Breast epithelium (tissue), 4 donors: ENCODE data around the gene MTFMT. TPM values are rescaled to one million over a fixed set of nuclear protein-coding genes. Genes with fewer than 3 reads are reported as not detected.

Experiments used
- DNase-seq, 2 donors: peaks; one replicate each; pipeline ENCODE4 v3.0.0-alpha.2; 2019; ENCODE audit warnings: low spot score in 2 of 2
- H3K27ac ChIP-seq, 2 donors: fragments of 200-600 bp; sonication (generic) in 1 of 2; one replicate each; pipeline ENCODE4 v1.5.1; 2016 to 2019; ENCODE audit warnings: mild to moderate bottlenecking in 1 of 2
- H3K27me3 ChIP-seq, 2 donors: fragments of 200-600 bp; sonication (generic) in 1 of 2; one replicate each; pipeline versions ENCODE4 v1.5.1 to v1.6.0; 2017 to 2019; ENCODE audit warnings: control low read depth in 1 of 2, mild to moderate bottlenecking in 1 of 2
- H3K36me3 ChIP-seq: fragments of 200-600 bp; one replicate; pipeline ENCODE4 v1.5.1; 2019
- H3K4me1 ChIP-seq, 2 donors: fragments of 200-600 bp; sonication (generic); one replicate each; pipeline ENCODE4 v1.5.1; 2016 to 2019; ENCODE audit warnings: control low read depth in 1 of 2
- H3K4me3 ChIP-seq, 3 donors: fragments of 200-600 bp; sonication (generic); 1 replicate in 2 of 3; 2 replicates in 1 of 3; pipeline ENCODE4 v1.5.1; 2016 to 2019; ENCODE audit warnings: mild to moderate bottlenecking in 3 of 3, moderate library complexity in 2 of 3
- H3K9me3 ChIP-seq, 2 donors: fragments of 200-600 bp; sonication (generic) in 1 of 2; one replicate each; pipeline ENCODE4 v1.5.1; 2016 to 2019; ENCODE audit warnings: control low read depth in 1 of 2
- POLR2A ChIP-seq: fragments of 450-650 bp; IDR thresholded peaks from one replicate; pipeline ENCODE4 v1.6.1; 2016; ENCODE audit warnings: antibody characterized with exemption, mild to moderate bottlenecking, moderate library complexity
- POLR2AphosphoS5 ChIP-seq, 3 donors: sonication (generic); formaldehyde crosslinking; IDR thresholded peaks; one replicate each; pipeline ENCODE4 v1.6.1; 2017; ENCODE audit warnings: antibody characterized with exemption in 3 of 3
- intact Hi-C: fragments of 100-400 bp; cut with DNase I; formaldehyde crosslinking; loops from one replicate; pipeline ENCODE4 v1.15.1; 2023; ENCODE audit warnings: low total_unique reads
- total RNA-seq, 3 donors: library from RNA; depleted of rRNA; stranded (reverse); fragments of >200 nt; gene quantifications; one replicate each; pipeline ENCODE4 v1.1.0, GENCODE V29; 2016
- TF ChIP-seq, protein P1 (sequence below), 3 donors: fragments of 450-650 bp; IDR thresholded peaks; one replicate each; pipeline ENCODE4 v1.5.1; 2016 to 2017; ENCODE audit warnings: antibody characterized with exemption in 3 of 3, mild to moderate bottlenecking in 3 of 3, moderate library complexity in 3 of 3

Gene MTFMT
- total RNA-seq, 3 donors from 2014 or later: 23.7 to 28.5 (median 28.4) TPM

DNA sequence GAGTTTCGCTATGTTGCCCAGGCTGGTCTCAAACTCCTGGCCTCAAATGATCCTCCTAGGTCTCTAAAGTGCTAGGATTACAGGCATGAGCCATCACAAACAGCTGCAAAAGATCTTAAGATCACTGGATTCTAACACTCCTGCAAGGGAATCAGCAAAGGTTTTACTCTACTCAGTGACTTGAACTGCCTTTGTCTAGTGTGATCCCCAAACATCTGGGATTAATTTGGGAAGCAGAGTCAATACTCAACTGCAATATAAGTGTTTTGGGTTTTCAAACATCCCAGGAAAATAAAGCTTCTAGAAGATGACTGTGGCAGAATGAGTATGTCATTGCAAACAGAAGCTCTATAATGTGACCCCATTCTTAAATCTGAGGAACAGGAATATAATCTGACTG is 47.0 kb downstream of the MTFMT start:
- no peaks in the 10 kb centered on the region for H3K27me3 ChIP-seq
- no peaks in the 10 kb centered on the region for H3K9me3 ChIP-seq
- H3K4me3 ChIP-seq: no peak overlapping the region
- H3K27ac ChIP-seq: no peak overlapping the region
- TF ChIP-seq, protein P1, sequence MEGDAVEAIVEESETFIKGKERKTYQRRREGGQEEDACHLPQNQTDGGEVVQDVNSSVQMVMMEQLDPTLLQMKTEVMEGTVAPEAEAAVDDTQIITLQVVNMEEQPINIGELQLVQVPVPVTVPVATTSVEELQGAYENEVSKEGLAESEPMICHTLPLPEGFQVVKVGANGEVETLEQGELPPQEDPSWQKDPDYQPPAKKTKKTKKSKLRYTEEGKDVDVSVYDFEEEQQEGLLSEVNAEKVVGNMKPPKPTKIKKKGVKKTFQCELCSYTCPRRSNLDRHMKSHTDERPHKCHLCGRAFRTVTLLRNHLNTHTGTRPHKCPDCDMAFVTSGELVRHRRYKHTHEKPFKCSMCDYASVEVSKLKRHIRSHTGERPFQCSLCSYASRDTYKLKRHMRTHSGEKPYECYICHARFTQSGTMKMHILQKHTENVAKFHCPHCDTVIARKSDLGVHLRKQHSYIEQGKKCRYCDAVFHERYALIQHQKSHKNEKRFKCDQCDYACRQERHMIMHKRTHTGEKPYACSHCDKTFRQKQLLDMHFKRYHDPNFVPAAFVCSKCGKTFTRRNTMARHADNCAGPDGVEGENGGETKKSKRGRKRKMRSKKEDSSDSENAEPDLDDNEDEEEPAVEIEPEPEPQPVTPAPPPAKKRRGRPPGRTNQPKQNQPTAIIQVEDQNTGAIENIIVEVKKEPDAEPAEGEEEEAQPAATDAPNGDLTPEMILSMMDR (IDR thresholded peaks at IDR 0.05): no peak
- TF ChIP-seq POLR2A: no peak
- no peak for TF ChIP-seq POLR2AphosphoS5 (IDR thresholded peaks at IDR 0.05)
- peaks cover 8% of the 10 kb centered on the region for H3K36me3 ChIP-seq
- intact Hi-C loops: no loop called here
- H3K4me1 ChIP-seq: peaks cover 0 to 6% of the 10 kb centered on the region in 2 donors
- DNase-seq: no peak

DNA sequence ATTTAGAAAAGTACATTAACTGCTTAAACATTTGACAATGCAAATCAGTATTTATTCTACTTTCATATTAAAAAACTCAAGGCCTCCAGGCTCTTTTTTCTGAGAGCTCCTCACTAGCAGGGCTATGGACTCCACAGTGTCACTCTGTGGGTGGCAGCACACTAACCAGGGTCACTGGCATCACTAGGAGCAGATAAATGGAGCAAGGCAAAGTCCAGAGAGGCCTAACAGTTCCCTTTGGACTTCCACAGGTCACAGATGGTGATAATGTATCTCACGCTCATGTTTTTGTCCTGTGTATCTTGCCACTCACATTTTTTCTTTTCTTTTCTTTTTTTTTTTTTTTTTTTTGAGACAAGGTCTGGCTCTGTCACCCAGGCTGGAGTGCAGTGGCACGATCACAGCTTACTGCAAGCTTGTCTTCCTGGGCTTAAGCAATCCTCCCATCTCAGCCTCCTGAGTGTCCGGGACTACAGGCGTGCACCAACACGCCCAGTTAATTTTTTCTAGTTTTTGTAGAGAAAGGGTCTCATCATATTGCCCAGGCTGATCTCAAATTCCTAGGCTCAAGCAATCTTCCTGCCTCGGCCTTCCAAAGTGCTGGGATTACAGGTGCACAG is 47.5 kb downstream of the MTFMT start:
- TF ChIP-seq, protein P1 (IDR thresholded peaks at IDR 0.05): no peak
- TF ChIP-seq POLR2AphosphoS5 (IDR thresholded peaks at IDR 0.05) (no peak), POLR2A (no peak)
- DNase-seq: no peak
- Histone ChIP-seq H3K4me1 (peaks cover 0 to under 1% of the 10 kb centered on the region in 2 donors), H3K4me3 (no peak overlapping the region), H3K9me3 (no peaks in the 10 kb centered on the region), H3K36me3 (peaks cover 8% of the 10 kb centered on the region), H3K27me3 (no peaks in the 10 kb centered on the region), H3K27ac (no peak overlapping the region)
- intact Hi-C loops: no loop called here

DNA sequence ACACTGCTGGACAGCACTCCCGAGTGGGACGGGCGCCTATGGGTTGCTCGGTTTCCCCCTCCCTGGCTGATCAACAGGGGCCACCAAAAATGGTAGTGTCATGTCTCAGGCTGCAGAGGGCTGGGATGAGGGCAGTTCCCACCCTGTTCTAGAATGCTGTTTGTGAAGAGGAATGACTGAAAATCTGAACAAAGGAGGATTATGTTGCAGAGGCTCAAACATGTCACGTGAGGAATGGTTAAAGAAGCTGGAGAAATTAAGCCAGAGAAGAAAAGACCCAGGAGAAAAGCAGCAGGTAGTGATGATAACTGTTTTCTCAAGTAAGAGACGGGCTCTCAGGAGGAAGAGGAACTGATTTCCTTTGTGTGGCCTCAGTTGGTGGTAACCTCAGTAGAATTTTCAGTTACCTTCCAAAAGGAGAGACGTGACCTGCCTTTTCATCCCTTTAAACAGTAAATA is 50.2 kb downstream of the MTFMT start:
- TF ChIP-seq POLR2AphosphoS5 (IDR thresholded peaks at IDR 0.05) (no peak), POLR2A (no peak)
- TF ChIP-seq, protein P1 (IDR thresholded peaks at IDR 0.05): no peak
- Histone ChIP-seq H3K4me1 (no peaks in the 10 kb centered on the region), H3K27ac (no peak overlapping the region), H3K9me3 (no peaks in the 10 kb centered on the region), H3K4me3 (no peak overlapping the region), H3K36me3 (peaks cover 12% of the 10 kb centered on the region), H3K27me3 (no peaks in the 10 kb centered on the region)
- no peak for DNase-seq
- intact Hi-C loops: no loop called here

DNA sequence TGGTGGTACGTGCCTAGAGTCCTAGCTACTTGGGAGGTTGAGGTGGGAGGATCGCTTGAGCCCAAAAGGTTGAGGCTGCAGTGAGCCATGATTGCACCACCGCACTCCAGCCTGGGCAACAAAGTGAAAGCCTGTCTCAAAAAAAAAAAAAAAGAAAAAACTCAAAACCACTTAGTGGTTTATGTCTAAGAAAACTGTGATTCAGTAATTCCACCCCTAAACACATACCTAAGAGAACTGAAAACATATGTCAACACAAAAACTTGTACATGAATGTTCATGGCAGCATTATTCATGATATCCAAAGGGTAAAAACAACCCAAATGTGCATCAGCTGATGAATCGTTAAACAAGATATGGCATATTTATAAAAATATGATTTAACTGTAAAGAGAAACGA is 54.0 kb downstream of the MTFMT start:
- Histone ChIP-seq H3K36me3 (peaks cover 12% of the 10 kb centered on the region), H3K27me3 (no peaks in the 10 kb centered on the region), H3K9me3 (no peaks in the 10 kb centered on the region), H3K4me1 (no peaks in the 10 kb centered on the region), H3K27ac (no peak overlapping the region), H3K4me3 (no peak overlapping the region)
- intact Hi-C loops: no loop called here
- DNase-seq: no peak
- TF ChIP-seq POLR2AphosphoS5 (IDR thresholded peaks at IDR 0.05) (no peak), POLR2A (no peak)
- TF ChIP-seq, protein P1 (IDR thresholded peaks at IDR 0.05): no peak

DNA sequence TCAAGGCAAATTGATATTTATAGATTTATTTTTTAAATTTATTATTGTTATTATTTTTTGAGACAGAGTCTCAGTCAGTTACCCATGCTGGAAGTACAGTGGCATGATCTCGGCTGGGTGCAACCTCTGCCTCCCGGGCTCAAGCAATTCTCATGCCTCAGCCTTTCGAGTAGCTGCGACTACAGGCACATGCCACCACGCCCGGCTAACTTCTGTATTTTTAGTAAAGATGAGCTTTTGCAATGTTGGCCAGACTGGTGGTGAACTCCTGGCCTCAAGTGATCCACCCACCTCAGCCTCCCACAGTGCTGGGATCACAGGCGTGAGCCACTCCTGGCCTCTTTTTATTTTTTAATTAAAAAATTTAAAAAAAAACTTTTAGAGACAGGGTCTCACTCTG is 58.7 kb downstream of the MTFMT start:
- Histone ChIP-seq H3K27me3 (no peaks in the 10 kb centered on the region), H3K4me3 (no peak overlapping the region), H3K27ac (no peak overlapping the region), H3K9me3 (no peaks in the 10 kb centered on the region), H3K4me1 (no peaks in the 10 kb centered on the region), H3K36me3 (no peaks in the 10 kb centered on the region)
- TF ChIP-seq POLR2AphosphoS5 (IDR thresholded peaks at IDR 0.05): no peak
- TF ChIP-seq, protein P1 (IDR thresholded peaks at IDR 0.05): no peak
- no peak for TF ChIP-seq POLR2A
- DNase-seq: no peak
- intact Hi-C loops: no loop called here
